Esophagus muscularis mucosa (tissue), 3 donors: Measurements from ENCODE around the gene DHX32.

Experiments
- EP300 ChIP-seq: sonication (generic); formaldehyde crosslinking; IDR thresholded peaks from one replicate; pipeline ENCODE4 v1.6.1; 2017; ENCODE audit warnings: antibody characterized with exemption
- POLR2AphosphoS5 ChIP-seq, 2 donors: sonication (generic); formaldehyde crosslinking; IDR thresholded peaks; one replicate each; pipeline ENCODE4 v1.6.1; 2017; ENCODE audit warnings: antibody characterized with exemption in 2 of 2

- TF ChIP-seq POLR2AphosphoS5 (IDR thresholded peaks at IDR 0.05) (no peak), EP300 (no peak)
Observed at GRCh38 chr10:125929618-125930017, 48.5 kb upstream of the DHX32 start.
